CD14-positive monocyte (primary cell): ENCODE results near the gene RARS2. TPM values are rescaled to one million over a fixed set of nuclear protein-coding genes. Genes with fewer than 3 reads are reported as not detected.

ENCODE experiments used
- DNase-seq, 3 donors: peaks; one replicate each; pipeline ENCODE4 v3.0.0-alpha.2; 2011 to 2022
- H2AFZ ChIP-seq: 2 replicates; pipeline ENCODE4 v1.6.0; 2012; ENCODE audit warnings: mild to moderate bottlenecking, low read depth, low read length, inconsistent platforms; ENCODE audit not compliant: insufficient read depth, poor library complexity, severe bottlenecking
- H3K27ac ChIP-seq, 2 donors: 1 replicate in 1 of 2; 2 replicates in 1 of 2; pipeline ENCODE4 v1.5.1; 2012 to 2013; ENCODE audit warnings: low read length in 2 of 2, control low read depth in 1 of 2, inconsistent platforms in 1 of 2, low read depth in 1 of 2, mild to moderate bottlenecking in 1 of 2
- H3K27me3 ChIP-seq, 2 donors: one replicate each; pipeline versions ENCODE4 v1.6.0 to v1.6.1; 2011 to 2013; ENCODE audit warnings: low read length in 2 of 2; ENCODE audit not compliant: control insufficient read depth in 2 of 2, insufficient read depth in 2 of 2
- H3K36me3 ChIP-seq, 2 donors: replicated peaks in 1 of 2; 1 replicate in 1 of 2; 2 replicates in 1 of 2; pipeline versions ENCODE4 v1.5.1 to v1.6.1; 2012 to 2013; ENCODE audit warnings: low read length in 2 of 2, control low read depth in 1 of 2, inconsistent platforms in 1 of 2, mild to moderate bottlenecking in 1 of 2; ENCODE audit not compliant: insufficient read depth in 2 of 2, control insufficient read depth in 1 of 2
- H3K4me1 ChIP-seq, 2 donors: 1 replicate in 1 of 2; 2 replicates in 1 of 2; pipeline versions ENCODE4 v1.5.1 to v1.6.1; 2012 to 2013; ENCODE audit warnings: low read length in 2 of 2, control low read depth in 1 of 2, inconsistent platforms in 1 of 2, mild to moderate bottlenecking in 1 of 2, moderate library complexity in 1 of 2; ENCODE audit not compliant: insufficient read depth in 2 of 2, control insufficient read depth in 1 of 2
- H3K4me2 ChIP-seq: replicated peaks from 2 replicates; pipeline ENCODE3; 2012; ENCODE audit warnings: low read length, moderate library complexity, mild to moderate bottlenecking; ENCODE audit not compliant: poor library complexity, severe bottlenecking; ENCODE audit errors: extremely low read depth
- H3K4me3 ChIP-seq, 3 experiments: fragments of 200-600 bp in 1 of 3; sonication (generic) in 1 of 3; replicated peaks in 1 of 3; 1 replicate in 2 of 3; 2 replicates in 1 of 3; pipeline ENCODE4 v1.5.1; 2011 to 2013; ENCODE audit warnings: low read length in 3 of 3, mild to moderate bottlenecking in 3 of 3, control low read depth in 2 of 3, low read depth in 2 of 3, inconsistent platforms in 1 of 3, moderate library complexity in 1 of 3
- H3K79me2 ChIP-seq: 2 replicates; pipeline ENCODE4 v1.6.0; 2012; ENCODE audit warnings: mild to moderate bottlenecking, control low read depth, inconsistent platforms, low read length, moderate library complexity; ENCODE audit not compliant: insufficient read depth
- H3K9ac ChIP-seq: 2 replicates; pipeline ENCODE4 v1.6.0; 2017; ENCODE audit warnings: low read length, mild to moderate bottlenecking; ENCODE audit not compliant: insufficient read depth, poor library complexity, severe bottlenecking
- H3K9me3 ChIP-seq, 2 donors: replicated peaks in 1 of 2; 1 replicate in 1 of 2; 2 replicates in 1 of 2; pipeline versions ENCODE4 v1.5.1 to v1.6.1; 2012 to 2013; ENCODE audit warnings: low read length in 2 of 2, control low read depth in 1 of 2; ENCODE audit not compliant: control insufficient read depth in 1 of 2, insufficient read depth in 1 of 2
- H4K20me1 ChIP-seq: 2 replicates; pipeline ENCODE4 v1.6.0; 2012; ENCODE audit warnings: mild to moderate bottlenecking, low read length, control low read depth, moderate library complexity; ENCODE audit not compliant: insufficient read depth
- H3K27ac Mint-ChIP-seq, 7 donors: one replicate each; pipeline ENCODE4 v1.8.0; 2020; ENCODE audit warnings: mild to moderate bottlenecking in 7 of 7, mixed read lengths in 7 of 7, moderate library complexity in 6 of 7, inconsistent platforms in 2 of 7
- H3K27me3 Mint-ChIP-seq, 3 donors: one replicate each; pipeline ENCODE4 v1.8.0; 2021 to 2022; ENCODE audit warnings: low read depth in 3 of 3, mild to moderate bottlenecking in 3 of 3, mixed read lengths in 3 of 3, moderate library complexity in 3 of 3, inconsistent platforms in 1 of 3
- H3K36me3 Mint-ChIP-seq, 2 donors: one replicate each; pipeline ENCODE4 v1.8.0; 2020; ENCODE audit warnings: mixed read lengths in 2 of 2, inconsistent platforms in 1 of 2, mild to moderate bottlenecking in 1 of 2
- H3K4me1 Mint-ChIP-seq: one replicate; pipeline ENCODE4 v1.8.0; 2020; ENCODE audit warnings: mild to moderate bottlenecking, mixed read lengths
- H3K4me3 Mint-ChIP-seq, 2 donors: one replicate each; pipeline ENCODE4 v1.8.0; 2020; ENCODE audit warnings: mild to moderate bottlenecking in 2 of 2, mixed read lengths in 2 of 2, moderate library complexity in 1 of 2
- H3K9me3 Mint-ChIP-seq, 7 donors: one replicate each; pipeline ENCODE4 v1.8.0; 2020 to 2022; ENCODE audit warnings: mixed read lengths in 7 of 7, mild to moderate bottlenecking in 6 of 7, moderate library complexity in 6 of 7, inconsistent platforms in 2 of 7
- WGBS: methylation state at CpG from one replicate; pipeline ENCODE4 v1.1.5; 2013; ENCODE audit warnings: missing lambda C conversion rate; ENCODE audit not compliant: insufficient coverage; 5-methylcytosine and 5-hydroxymethylcytosine counted together
- intact Hi-C, 2 donors: fragments of 100-400 bp; cut with micrococcal nuclease; formaldehyde crosslinking; loops; one replicate each; pipeline versions ENCODE4 v1.15.0 to v1.15.1; 2023
- polyA plus RNA-seq, 3 donors: library from polyadenylated mRNA; depleted of rRNA in 1 of 3; unstranded in 2 of 3; stranded (reverse) in 1 of 3; fragments of 300-500 nt in 2 of 3; fragments of >200 nt in 1 of 3; fragmentation: Illumina TruSeq in 2 of 3; gene quantifications; 1 replicate in 2 of 3; 2 replicates in 1 of 3; pipeline ENCODE4 v1.2.3, GENCODE V29; 2012 to 2021
- TF ChIP-seq, protein P1 (sequence below): fragments of 200-600 bp; IDR thresholded peaks from one replicate; pipeline ENCODE4 v1.8.0; 2022; ENCODE audit warnings: antibody characterized with exemption, mild to moderate bottlenecking

The RARS2 gene
- polyA plus RNA-seq, 3 donors, result 8.6 to 33.0 (median 27.3) TPM

DNA sequence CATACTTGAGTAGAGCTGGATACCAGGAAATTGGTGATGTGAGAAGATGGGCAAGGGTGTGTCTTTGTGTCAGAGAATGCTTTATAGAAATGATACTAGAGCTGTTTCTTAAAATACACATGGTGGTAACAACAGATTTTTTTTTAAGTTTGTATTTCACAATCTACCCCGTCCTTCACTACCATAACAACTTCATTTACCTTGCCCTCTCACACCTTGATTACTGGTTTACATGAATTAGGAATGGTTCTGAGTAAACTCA, 45.4 kb downstream of the RARS2 start:
- no peak overlapping the region for H3K27ac Mint-ChIP-seq
- Histone ChIP-seq H3K9me3 (peaks cover 8 to 10% of the 10 kb centered on the region in 2 donors), H3K9ac (no peak overlapping the region), H3K79me2 (no peaks in the 10 kb centered on the region), H2AFZ (no peak overlapping the region), H3K36me3 (peaks cover 55 to 90% of the 10 kb centered on the region in 2 donors), H3K4me3 (no peak overlapping the region), H3K27ac (peak overlapping the region in 1 of 2 donors; percentile 0), H3K4me2 (no peak overlapping the region), H3K27me3 (no peaks in the 10 kb centered on the region), H4K20me1 (no peaks in the 10 kb centered on the region), H3K4me1 (no peaks in the 10 kb centered on the region)
- WGBS, result no CpG with 5 or more reads among the region's 1 CpG
- intact Hi-C loops, result no loop called here
- no peak for DNase-seq
- H3K36me3 Mint-ChIP-seq, result peaks cover 50 to 89% of the 10 kb centered on the region in 2 donors
- TF ChIP-seq, protein P1, sequence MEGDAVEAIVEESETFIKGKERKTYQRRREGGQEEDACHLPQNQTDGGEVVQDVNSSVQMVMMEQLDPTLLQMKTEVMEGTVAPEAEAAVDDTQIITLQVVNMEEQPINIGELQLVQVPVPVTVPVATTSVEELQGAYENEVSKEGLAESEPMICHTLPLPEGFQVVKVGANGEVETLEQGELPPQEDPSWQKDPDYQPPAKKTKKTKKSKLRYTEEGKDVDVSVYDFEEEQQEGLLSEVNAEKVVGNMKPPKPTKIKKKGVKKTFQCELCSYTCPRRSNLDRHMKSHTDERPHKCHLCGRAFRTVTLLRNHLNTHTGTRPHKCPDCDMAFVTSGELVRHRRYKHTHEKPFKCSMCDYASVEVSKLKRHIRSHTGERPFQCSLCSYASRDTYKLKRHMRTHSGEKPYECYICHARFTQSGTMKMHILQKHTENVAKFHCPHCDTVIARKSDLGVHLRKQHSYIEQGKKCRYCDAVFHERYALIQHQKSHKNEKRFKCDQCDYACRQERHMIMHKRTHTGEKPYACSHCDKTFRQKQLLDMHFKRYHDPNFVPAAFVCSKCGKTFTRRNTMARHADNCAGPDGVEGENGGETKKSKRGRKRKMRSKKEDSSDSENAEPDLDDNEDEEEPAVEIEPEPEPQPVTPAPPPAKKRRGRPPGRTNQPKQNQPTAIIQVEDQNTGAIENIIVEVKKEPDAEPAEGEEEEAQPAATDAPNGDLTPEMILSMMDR, result no peak
- peaks cover 4 to 14% (median 6%) of the 10 kb centered on the region in 7 donors for H3K9me3 Mint-ChIP-seq
- H3K4me1 Mint-ChIP-seq, result no peaks in the 10 kb centered on the region
- H3K27me3 Mint-ChIP-seq, result peaks cover 0 to 4% (median 0%) of the 10 kb centered on the region in 3 donors
- H3K4me3 Mint-ChIP-seq, result no peak overlapping the region

GRCh38 chr6:87543696-87544473, 45.9 kb downstream of the RARS2 start:
- intact Hi-C loops, result no loop called here
- H3K36me3 Mint-ChIP-seq, result peaks cover 55 to 87% of the 10 kb centered on the region in 2 donors

More at GRCh38 chr6:87543696-87544473, 45.9 kb downstream of the RARS2 start:
- no peaks in the 10 kb centered on the region for H3K79me2 ChIP-seq
- H3K27me3 ChIP-seq, result no peaks in the 10 kb centered on the region
- H3K9me3 Mint-ChIP-seq, result peaks cover 4 to 14% (median 8%) of the 10 kb centered on the region in 7 donors
- peaks cover 0 to 4% (median 0%) of the 10 kb centered on the region in 3 donors for H3K27me3 Mint-ChIP-seq
- TF ChIP-seq, protein P1, result no peak
- H3K9ac ChIP-seq, result no peak overlapping the region
- no peaks in the 10 kb centered on the region for H3K4me1 Mint-ChIP-seq
- DNase-seq, result no peak
- no peak overlapping the region for H3K4me3 ChIP-seq
- no peak overlapping the region for H3K4me3 Mint-ChIP-seq
- H3K36me3 ChIP-seq, result peaks cover 55 to 91% of the 10 kb centered on the region in 2 donors
- no peaks in the 10 kb centered on the region for H4K20me1 ChIP-seq
- H3K27ac Mint-ChIP-seq, result no peak overlapping the region
- H3K4me2 ChIP-seq, result no peak overlapping the region
- no peaks in the 10 kb centered on the region for H3K4me1 ChIP-seq
- H3K27ac ChIP-seq, result peak overlapping the region in 1 of 2 donors; percentile 0
- no peak overlapping the region for H2AFZ ChIP-seq
- peaks cover 8 to 10% of the 10 kb centered on the region in 2 donors for H3K9me3 ChIP-seq
- 80% methylated on average over 1 of the region's 4 CpGs for WGBS
